HL-60 (cell line): ENCODE data around the gene POLR2M.

Source experiments
- CTCF ChIP-seq: IDR thresholded peaks from one replicate; pipeline ENCODE4 v1.5.1; 2011; ENCODE audit warnings: low read length, control low read depth, inconsistent platforms; ENCODE audit not compliant: insufficient read depth
- POLR2AphosphoS5 ChIP-seq: IDR thresholded peaks from 2 replicates; pipeline ENCODE4 v1.6.1; 2012; ENCODE audit warnings: low read depth
- TF ChIP-seq, protein P1 (sequence below): IDR thresholded peaks from 2 replicates; pipeline ENCODE4 v1.6.1; 2012; ENCODE audit warnings: low read depth; ENCODE audit not compliant: insufficient replicate concordance

GRCh38 chr15:57735891-57736290 is 29.4 kb downstream of the POLR2M start:
- TF ChIP-seq CTCF = no peak
- TF ChIP-seq POLR2AphosphoS5 = no peak
- TF ChIP-seq, protein P1, sequence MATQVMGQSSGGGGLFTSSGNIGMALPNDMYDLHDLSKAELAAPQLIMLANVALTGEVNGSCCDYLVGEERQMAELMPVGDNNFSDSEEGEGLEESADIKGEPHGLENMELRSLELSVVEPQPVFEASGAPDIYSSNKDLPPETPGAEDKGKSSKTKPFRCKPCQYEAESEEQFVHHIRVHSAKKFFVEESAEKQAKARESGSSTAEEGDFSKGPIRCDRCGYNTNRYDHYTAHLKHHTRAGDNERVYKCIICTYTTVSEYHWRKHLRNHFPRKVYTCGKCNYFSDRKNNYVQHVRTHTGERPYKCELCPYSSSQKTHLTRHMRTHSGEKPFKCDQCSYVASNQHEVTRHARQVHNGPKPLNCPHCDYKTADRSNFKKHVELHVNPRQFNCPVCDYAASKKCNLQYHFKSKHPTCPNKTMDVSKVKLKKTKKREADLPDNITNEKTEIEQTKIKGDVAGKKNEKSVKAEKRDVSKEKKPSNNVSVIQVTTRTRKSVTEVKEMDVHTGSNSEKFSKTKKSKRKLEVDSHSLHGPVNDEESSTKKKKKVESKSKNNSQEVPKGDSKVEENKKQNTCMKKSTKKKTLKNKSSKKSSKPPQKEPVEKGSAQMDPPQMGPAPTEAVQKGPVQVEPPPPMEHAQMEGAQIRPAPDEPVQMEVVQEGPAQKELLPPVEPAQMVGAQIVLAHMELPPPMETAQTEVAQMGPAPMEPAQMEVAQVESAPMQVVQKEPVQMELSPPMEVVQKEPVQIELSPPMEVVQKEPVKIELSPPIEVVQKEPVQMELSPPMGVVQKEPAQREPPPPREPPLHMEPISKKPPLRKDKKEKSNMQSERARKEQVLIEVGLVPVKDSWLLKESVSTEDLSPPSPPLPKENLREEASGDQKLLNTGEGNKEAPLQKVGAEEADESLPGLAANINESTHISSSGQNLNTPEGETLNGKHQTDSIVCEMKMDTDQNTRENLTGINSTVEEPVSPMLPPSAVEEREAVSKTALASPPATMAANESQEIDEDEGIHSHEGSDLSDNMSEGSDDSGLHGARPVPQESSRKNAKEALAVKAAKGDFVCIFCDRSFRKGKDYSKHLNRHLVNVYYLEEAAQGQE = no peak
